Activated CD4-positive, alpha-beta T cell treated with anti-CD3 and anti-CD28 coated beads, Interleukin-2, Interleukin-4, amounts not matched to agents 100 ng/mL and 50 ng/mL, durations not matched to agents 16 hours and 8 hours (primary cell): ENCODE data around the gene PAX8.
"Not testable (repeated sequence)": the region's sequence is repeated elsewhere in the genome, so short reads cannot be mapped to it uniquely, and the experiment has no call there.

ENCODE experiments used
- DNase-seq: peaks from one replicate; pipeline ENCODE4 v3.0.0-alpha.2; 2020; ENCODE audit warnings: low spot score

Gene PAX8

GRCh38 chr2:113278742-113279139 is at the start of gene PAX8:
PAX8 (minus strand) TSS chr2:113278921; CDS start chr2:113278394, 527 bp downstream.
- no peak for DNase-seq

- DNase-seq = no peak
These were observed 49.3 kb upstream of the PAX8 start for GRCh38 chr2:113328043-113328442.

- not testable (repeated sequence) for DNase-seq
These were observed 46.5 kb upstream of the PAX8 start for GRCh38 chr2:113325161-113325731.

- peak; percentile 9 for DNase-seq
These were observed 46.0 kb upstream of the PAX8 start for GRCh38 chr2:113324684-113325160.

GRCh38 chr2:113323129-113323528 is 44.4 kb upstream of the PAX8 start:
- not testable (repeated sequence) for DNase-seq

GRCh38 chr2:113320106-113320505 is 41.4 kb upstream of the PAX8 start:
- DNase-seq = not testable (repeated sequence)

GRCh38 chr2:113318941-113319340 is 40.2 kb upstream of the PAX8 start:
- not testable (repeated sequence) for DNase-seq

- DNase-seq = no peak
These were observed 37.4 kb upstream of the PAX8 start for GRCh38 chr2:113316085-113316484.

- not testable (repeated sequence) for DNase-seq
These were observed 35.9 kb upstream of the PAX8 start for GRCh38 chr2:113314663-113315062.

GRCh38 chr2:113314176-113314575 is 35.5 kb upstream of the PAX8 start:
- DNase-seq = not testable (repeated sequence)

- DNase-seq = not testable (repeated sequence)
These were observed 33.1 kb upstream of the PAX8 start for GRCh38 chr2:113311781-113312180.

- not testable (repeated sequence) for DNase-seq
These were observed 32.5 kb upstream of the PAX8 start for GRCh38 chr2:113311191-113311590.

- DNase-seq = no peak
These were observed 31.1 kb upstream of the PAX8 start for GRCh38 chr2:113309655-113310387.

- DNase-seq = not testable (repeated sequence)
These were observed 30.1 kb upstream of the PAX8 start for GRCh38 chr2:113308784-113309183.

- not testable (repeated sequence) for DNase-seq
These were observed 27.5 kb upstream of the PAX8 start for GRCh38 chr2:113306207-113306606.

GRCh38 chr2:113305749-113306148 is 27.0 kb upstream of the PAX8 start:
- DNase-seq = not testable (repeated sequence)

GRCh38 chr2:113305146-113305545 is 26.4 kb upstream of the PAX8 start:
- no peak for DNase-seq

GRCh38 chr2:113304702-113305101 is 26.0 kb upstream of the PAX8 start:
- no peak for DNase-seq

- not testable (repeated sequence) for DNase-seq
These were observed 23.7 kb upstream of the PAX8 start for GRCh38 chr2:113302216-113302980.

- DNase-seq = no peak
These were observed 21.6 kb upstream of the PAX8 start for GRCh38 chr2:113300281-113300680.

- DNase-seq = no peak
These were observed 19.5 kb upstream of the PAX8 start for GRCh38 chr2:113298176-113298575.

GRCh38 chr2:113297590-113297989 is 18.9 kb upstream of the PAX8 start:
- DNase-seq = peak; percentile 49

- no peak for DNase-seq
These were observed 12.5 kb upstream of the PAX8 start for GRCh38 chr2:113291191-113291590.
